Activated naive CD4-positive, alpha-beta T cell treated with anti-CD3 and anti-CD28 coated beads, Interleukin-2, amount 10 ng/mL, durations not matched to agents 5 hours and 36 hours (primary cell): Measurements from ENCODE around the gene SELENOH. TPM values are rescaled to one million over a fixed set of nuclear protein-coding genes. Genes with fewer than 3 reads are reported as not detected.

Experiments
- total RNA-seq, 2 experiments: library from RNA; stranded (reverse); gene quantifications; one replicate each; pipeline ENCODE4 v1.2.3, GENCODE V29; 2021

Gene SELENOH, protein sequence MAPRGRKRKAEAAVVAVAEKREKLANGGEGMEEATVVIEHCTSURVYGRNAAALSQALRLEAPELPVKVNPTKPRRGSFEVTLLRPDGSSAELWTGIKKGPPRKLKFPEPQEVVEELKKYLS
- 100 to 1,000 TPM; 221 to 246 TPM for total RNA-seq

DNA sequence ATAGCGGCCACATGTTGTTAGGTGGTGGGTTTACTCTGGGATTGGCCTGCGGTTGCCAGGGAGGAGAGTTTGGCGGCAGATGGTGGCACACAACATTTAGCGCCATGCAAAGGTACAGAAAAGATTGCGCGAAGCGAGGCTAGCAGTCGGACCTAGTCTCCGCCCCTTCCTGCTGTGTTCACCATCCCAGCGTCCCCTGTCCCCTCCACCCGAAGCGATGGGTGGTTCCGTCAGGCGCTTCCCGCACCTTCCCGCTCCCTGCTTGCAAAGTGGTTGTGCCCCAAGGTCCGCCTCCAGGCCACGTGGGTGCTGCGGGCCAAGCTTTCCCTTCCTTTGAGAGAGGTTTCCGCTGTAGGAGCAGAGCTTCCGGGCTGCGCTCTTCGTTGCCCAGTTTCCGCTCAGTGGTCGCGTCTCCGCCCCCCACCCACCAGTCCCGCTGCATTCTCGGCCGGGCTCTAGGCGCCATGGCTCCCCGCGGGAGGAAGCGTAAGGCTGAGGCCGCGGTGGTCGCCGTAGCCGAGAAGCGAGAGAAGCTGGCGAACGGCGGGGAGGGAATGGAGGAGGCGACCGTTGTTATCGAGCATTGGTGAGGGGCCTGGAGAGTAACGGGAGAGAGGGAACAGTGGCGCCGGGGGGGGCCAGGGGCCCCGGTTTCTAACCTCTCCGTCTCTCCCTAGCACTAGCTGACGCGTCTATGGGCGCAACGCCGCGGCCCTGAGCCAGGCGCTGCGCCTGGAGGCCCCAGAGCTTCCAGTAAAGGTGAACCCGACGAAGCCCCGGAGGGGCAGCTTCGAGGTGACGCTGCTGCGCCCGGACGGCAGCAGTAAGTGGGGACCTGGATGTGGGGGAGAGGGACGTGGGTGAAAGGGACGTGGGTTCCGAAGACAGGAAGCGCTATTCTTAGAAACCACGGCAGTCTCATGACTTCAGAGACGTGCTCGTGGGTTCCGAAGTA, at the start of gene SELENOH:
Gene SELENOH (plus strand): TSS at position 360 of the 955 bp plus-strand sequence. CDS start 105 bp downstream, at position 465.

DNA sequence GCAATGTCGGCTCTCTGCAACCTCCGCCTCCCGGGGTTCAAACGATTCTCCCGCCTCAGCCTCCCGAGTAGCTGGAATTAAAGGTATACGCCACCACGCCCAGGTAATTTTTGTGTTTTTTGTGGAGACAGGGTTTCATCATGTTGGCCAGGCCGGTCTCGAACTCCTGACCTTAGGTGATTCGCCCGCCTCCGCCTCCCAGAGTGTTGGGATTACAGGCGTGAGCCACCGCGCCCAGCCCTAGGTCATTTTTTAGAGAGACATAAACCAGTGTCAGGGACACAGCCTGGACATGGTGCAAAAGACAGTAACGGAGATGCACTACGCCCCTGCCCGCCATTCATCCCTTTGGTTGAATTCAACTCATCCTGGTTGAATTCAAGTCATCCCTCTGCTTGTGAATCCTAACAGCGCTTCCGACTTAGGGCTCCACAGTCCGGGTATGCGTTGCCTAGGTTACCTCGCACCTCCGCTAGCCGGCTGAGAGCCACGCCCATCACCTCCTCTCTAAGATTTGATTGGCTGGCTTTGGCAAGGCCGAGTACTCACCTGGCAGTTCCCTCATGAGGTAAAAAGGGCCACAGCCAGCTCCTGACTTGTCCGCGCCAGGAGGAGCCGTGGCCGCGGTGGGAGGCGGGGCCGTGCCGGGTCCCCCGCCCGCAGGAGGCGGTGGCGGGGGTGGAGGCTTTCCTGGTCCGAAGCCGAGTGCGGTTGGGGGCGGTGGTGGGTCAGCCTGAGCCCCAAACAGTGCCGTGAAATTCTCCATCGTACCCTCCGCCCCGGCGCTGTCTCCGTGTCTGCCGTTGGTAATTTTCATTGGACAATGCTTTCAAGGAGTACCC, 29.7 kb upstream of the SELENOH start, which contains the start of gene MED19:
Gene MED19 (minus strand): TSS at position 802 of the 842 bp plus-strand sequence. CDS start 36 bp downstream, at position 766.

DNA sequence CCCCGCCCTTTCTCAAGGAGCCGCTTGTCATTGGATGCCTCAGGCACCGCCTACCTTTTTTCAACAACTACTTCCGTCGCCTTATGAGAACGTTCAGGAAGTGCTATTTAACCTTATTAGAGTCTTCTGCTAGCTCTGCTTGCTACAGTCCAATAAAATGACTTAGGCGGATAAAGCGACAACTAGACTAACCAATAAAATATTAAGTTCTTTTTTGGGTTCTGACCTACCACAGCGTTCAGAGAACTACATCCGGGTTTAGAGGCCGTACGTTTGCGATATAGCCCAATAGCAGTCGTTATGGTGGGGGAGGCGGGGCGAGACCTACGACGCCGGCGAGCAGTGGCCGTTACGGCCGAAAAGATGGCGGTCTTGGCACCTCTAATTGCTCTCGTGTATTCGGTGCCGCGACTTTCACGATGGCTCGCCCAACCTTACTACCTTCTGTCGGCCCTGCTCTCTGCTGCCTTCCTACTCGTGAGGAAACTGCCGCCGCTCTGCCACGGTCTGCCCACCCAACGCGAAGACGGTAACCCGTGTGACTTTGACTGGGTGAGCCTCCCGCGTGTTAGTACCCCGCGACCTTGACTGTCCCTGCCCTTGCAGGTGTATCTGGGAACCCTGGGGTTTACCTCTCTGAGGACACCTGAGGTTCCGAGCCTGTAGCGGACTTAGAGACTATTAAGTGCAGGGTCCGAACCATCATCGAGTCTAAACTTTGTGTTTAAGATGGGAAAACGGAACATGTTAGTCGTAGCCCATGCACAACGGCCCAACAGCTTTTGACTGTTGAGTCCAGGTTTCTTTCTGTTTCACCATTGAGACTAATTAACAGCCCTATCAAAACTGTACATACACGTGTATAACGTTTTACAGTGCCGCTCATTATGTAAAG, 28.8 kb upstream of the SELENOH start, which contains the start of gene TMX2:
Gene TMX2 (plus strand): TSS at position 338 of the 895 bp plus-strand sequence. CDS start 26 bp downstream, at position 364.

DNA sequence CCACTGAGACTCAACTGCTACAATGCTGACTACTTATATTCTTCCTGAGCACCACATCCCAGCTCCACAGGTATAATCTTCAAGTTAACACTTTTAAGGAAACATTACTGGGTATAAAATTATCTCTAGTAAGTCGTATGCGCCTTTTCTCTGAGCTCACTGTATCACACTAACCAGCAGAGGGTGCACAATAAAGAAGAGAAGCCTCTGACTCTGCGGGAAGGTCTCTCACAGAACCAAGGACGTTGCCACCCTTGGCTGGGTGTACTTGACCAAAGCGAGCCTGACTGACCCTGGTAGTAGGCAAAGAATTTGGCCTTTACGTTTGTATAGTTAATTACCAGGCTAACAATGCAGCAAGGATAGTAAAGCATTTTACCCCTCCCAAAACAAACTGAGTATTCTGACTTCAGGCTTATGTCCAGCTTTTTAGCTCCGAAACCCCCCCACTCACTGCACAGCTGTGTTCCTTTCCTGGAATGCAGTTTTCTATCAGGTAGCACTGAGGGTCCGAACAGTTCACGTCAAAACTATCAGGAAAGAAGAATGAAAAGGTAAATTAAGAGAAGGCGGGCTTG, 10.5 kb downstream of the SELENOH start, which contains the start of gene BTBD18:
Gene BTBD18 (minus strand): TSS at position 144 of the 578 bp plus-strand sequence. CDS start 631 bp downstream, outside the sequence.

DNA sequence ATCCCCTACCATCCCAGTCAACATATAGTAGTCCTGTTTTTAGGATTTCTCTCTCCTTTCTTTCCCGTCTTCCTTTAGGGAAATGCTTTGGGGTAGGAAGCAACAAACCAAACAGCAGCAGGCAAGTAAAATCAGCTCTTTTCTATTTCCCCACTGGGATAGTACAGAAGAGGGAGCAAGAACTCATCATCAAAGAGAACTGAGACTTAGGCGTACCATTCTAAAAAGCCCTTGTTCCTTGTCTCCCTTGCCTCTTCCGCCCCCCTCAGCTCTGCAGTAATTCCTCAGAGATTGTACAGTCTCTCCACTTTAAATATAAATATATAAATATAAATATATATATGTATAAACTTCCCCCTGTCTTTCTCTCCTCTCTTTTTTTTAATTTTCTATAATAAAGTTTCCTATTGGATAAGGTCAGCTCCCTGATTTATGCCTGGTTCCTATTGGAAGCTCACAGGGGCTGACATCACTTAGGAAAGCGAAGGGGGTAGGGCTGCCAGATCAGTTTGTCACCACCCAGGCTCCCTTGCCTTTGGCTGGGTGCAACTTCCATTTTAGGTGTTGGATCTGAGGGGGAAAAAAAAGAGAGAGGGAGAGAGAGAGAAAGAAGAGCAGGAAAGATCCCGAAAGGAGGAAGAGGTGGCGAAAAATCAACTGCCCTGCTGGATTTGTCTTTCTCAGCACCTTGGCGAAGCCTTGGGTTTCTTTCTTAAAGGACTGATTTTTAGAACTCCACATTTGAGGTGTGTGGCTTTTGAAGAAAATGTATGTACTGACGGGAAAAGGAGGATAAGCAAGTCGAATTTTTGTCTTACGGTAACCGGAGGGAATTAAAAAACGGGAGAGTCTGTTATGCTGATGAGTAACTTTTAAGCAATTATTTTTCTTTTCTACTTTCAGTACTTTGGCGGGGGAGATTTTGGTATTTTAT, 20.3 kb downstream of the SELENOH start, which contains the start of gene CTNND1:
Gene CTNND1 (plus strand): TSS at position 502 of the 934 bp plus-strand sequence. CDS start 29,677 bp downstream, outside the sequence.

Other genes starting within 250 kb of the SELENOH start
- 10 to 100 TPM; 29.8 to 31.1 TPM for gene SLC43A1, start 225.8 kb upstream of the SELENOH start, total RNA-seq
- gene TIMM10, start 210.7 kb upstream of the SELENOH start, total RNA-seq: 10 to 100 TPM; 58.0 to 62.5 TPM
- not detected for gene SMTNL1, start 203.9 kb upstream of the SELENOH start, total RNA-seq
- 100 to 1,000 TPM; 199 to 202 TPM for gene UBE2L6, start 173.8 kb upstream of the SELENOH start, total RNA-seq
- gene SERPING1, start 143.8 kb upstream of the SELENOH start, total RNA-seq: not detected
- 1 to 10 TPM in 1 of 2 experiments, under 1 TPM in 1; 0.86 to 1.3 TPM for gene YPEL4, start 91.6 kb upstream of the SELENOH start, total RNA-seq
- gene CLP1, start 83.7 kb upstream of the SELENOH start, total RNA-seq: 10 to 100 TPM; 15.7 to 15.8 TPM
- 10 to 100 TPM; 73.2 to 74.8 TPM for gene ZDHHC5, start 73.4 kb upstream of the SELENOH start, total RNA-seq
- 10 to 100 TPM; 13.4 to 14.2 TPM for gene MED19, start 29.3 kb upstream of the SELENOH start, total RNA-seq
- 10 to 100 TPM; 50.5 to 50.7 TPM for gene TMX2, start 28.9 kb upstream of the SELENOH start, total RNA-seq
- not detected for gene BTBD18, start 10.3 kb downstream of the SELENOH start, total RNA-seq
- gene CTNND1, start 20.3 kb downstream of the SELENOH start, total RNA-seq: 1 to 10 TPM; 4.7 to 5.0 TPM